Endothelial cell of umbilical vein (primary cell): ENCODE results near the gene ATP8A2. TPM values are rescaled to one million over a fixed set of nuclear protein-coding genes. Genes with fewer than 3 reads are reported as not detected.

Experiments used
- BruUV-seq: library from RNA; stranded (reverse); fragments of 400-500 nt; replicated peaks from 2 replicates; lab custom pipeline; 2021; lab: Mats Ljungman, UMichigan
- CTCF ChIA-PET: fragments of 300-600, 350-600 bp; sonication (Branson Sonifier 250); formaldehyde crosslinking; loops from one replicate; lab custom pipeline; 2021; ENCODE audit warnings: antibody characterized with exemption, inconsistent platforms; lab: Charles Lee
- POLR2A ChIA-PET: fragments of 300-600, 350-600 bp; sonication (Branson Sonifier 250); formaldehyde crosslinking; loops from one replicate; lab custom pipeline; 2021; ENCODE audit warnings: antibody characterized with exemption, inconsistent platforms; lab: Charles Lee
- DNase-seq: peaks from one replicate; pipeline ENCODE4 v3.0.0-alpha.2; 2011; ENCODE audit warnings: low read depth, low spot score
- FAIRE-seq: peaks from 2 replicates; lab custom pipeline; 2011; peaks lifted over from hg19 to GRCh38; lab: Jason Lieb, UNC
- H2AFZ ChIP-seq: 2 replicates; pipeline ENCODE4 v1.6.0; 2012; ENCODE audit warnings: low read depth, low read length, control low read depth, inconsistent platforms
- H3K27ac ChIP-seq: 2 replicates; pipeline ENCODE4 v1.5.1; 2011; ENCODE audit warnings: low read depth, mild to moderate bottlenecking, control low read depth, low read length, moderate library complexity; ENCODE audit not compliant: insufficient read depth
- H3K27me3 ChIP-seq, 2 experiments: 2 replicates each; pipeline versions ENCODE4 v1.6.0 to v1.6.1; 2011; ENCODE audit warnings: low read length in 2 of 2, mixed read lengths in 1 of 2; ENCODE audit not compliant: control insufficient read depth in 2 of 2, insufficient read depth in 2 of 2
- H3K36me3 ChIP-seq, 2 experiments: 2 replicates in 1 of 2; 3 replicates in 1 of 2; pipeline ENCODE4 v1.5.1; 2011; ENCODE audit warnings: low read length in 2 of 2, mild to moderate bottlenecking in 1 of 2, moderate library complexity in 1 of 2; ENCODE audit not compliant: control insufficient read depth in 2 of 2, insufficient read depth in 2 of 2; ENCODE audit errors: extremely low read depth in 1 of 2
- H3K4me1 ChIP-seq: 3 replicates; pipeline ENCODE4 v1.5.1; 2011; ENCODE audit warnings: mild to moderate bottlenecking, low read length; ENCODE audit not compliant: control insufficient read depth, insufficient read depth; ENCODE audit errors: extremely low read depth
- H3K4me2 ChIP-seq: 2 replicates; pipeline ENCODE4 v1.6.1; 2011; ENCODE audit warnings: low read length, control low read depth, mixed read lengths; ENCODE audit not compliant: insufficient read depth
- H3K4me3 ChIP-seq, 3 experiments: fragments of 200-600 bp in 1 of 3; sonication (generic), shearing (Covaris generic) in 1 of 3; replicated peaks in 1 of 3; 2 replicates each; pipeline ENCODE4 v1.5.1; 2011 to 2016; ENCODE audit warnings: control low read depth in 3 of 3, low read length in 3 of 3, mild to moderate bottlenecking in 2 of 3, inconsistent platforms in 1 of 3, low read depth in 1 of 3, moderate library complexity in 1 of 3; ENCODE audit not compliant: insufficient read depth in 1 of 3
- H3K79me2 ChIP-seq: 2 replicates; pipeline ENCODE4 v1.6.0; 2012; ENCODE audit warnings: low read length, inconsistent platforms; ENCODE audit not compliant: control insufficient read depth, insufficient read depth
- H3K9ac ChIP-seq: replicated peaks from 2 replicates; pipeline ENCODE3; 2011; ENCODE audit warnings: low read length, control low read depth; ENCODE audit not compliant: insufficient read depth; ENCODE audit errors: extremely low read depth
- H3K9me1 ChIP-seq: replicated peaks from 3 replicates; pipeline ENCODE4 v1.6.0; 2011; ENCODE audit warnings: mild to moderate bottlenecking, low read length; ENCODE audit not compliant: control insufficient read depth, insufficient read depth; ENCODE audit errors: extremely low read depth
- H3K9me3 ChIP-seq: replicated peaks from 2 replicates; pipeline ENCODE4 v1.5.1; 2012; ENCODE audit warnings: low read length, inconsistent platforms; ENCODE audit not compliant: control insufficient read depth, insufficient read depth
- H4K20me1 ChIP-seq: replicated peaks from 2 replicates; pipeline ENCODE3; 2011; ENCODE audit warnings: mild to moderate bottlenecking, low read length; ENCODE audit not compliant: control insufficient read depth, insufficient read depth; ENCODE audit errors: extremely low read depth
- CTCF ChIP-seq, 2 donors: IDR thresholded peaks; 1 replicate in 1 of 2; 2 replicates in 1 of 2; pipeline ENCODE4 v1.5.1; 2011; ENCODE audit warnings: low read length in 2 of 2, mild to moderate bottlenecking in 2 of 2, moderate library complexity in 2 of 2, control low read depth in 1 of 2, inconsistent platforms in 1 of 2, low read depth in 1 of 2; ENCODE audit not compliant: insufficient read depth in 1 of 2; ENCODE audit errors: extremely low read depth in 1 of 2
- EZH2 ChIP-seq: IDR thresholded peaks from 2 replicates; pipeline ENCODE4 v1.6.1; 2012; ENCODE audit warnings: borderline replicate concordance, low read depth, mild to moderate bottlenecking, moderate library complexity, low read length, inconsistent platforms; ENCODE audit not compliant: severe bottlenecking
- FOS ChIP-seq: IDR thresholded peaks from 2 replicates; pipeline ENCODE4 v1.6.1; 2011; ENCODE audit warnings: mild to moderate bottlenecking, low read length, moderate library complexity, borderline replicate concordance; ENCODE audit not compliant: insufficient read depth
- dilution Hi-C: fragments of 300-500 bp; cut with MboI; formaldehyde crosslinking; loops from one replicate; pipeline ENCODE4 v1.15.0; 2019; ENCODE audit warnings: low sequenced_read_pairs; ENCODE audit not compliant: extremely low pct_ligation_motif_present
- intact Hi-C: fragments of 100-400 bp; cut with micrococcal nuclease; formaldehyde crosslinking; loops from one replicate; pipeline ENCODE4 v1.10.0; 2022
- polyA plus RNA-seq, 4 experiments: library from polyadenylated mRNA; depleted of rRNA in 3 of 4; stranded (reverse) in 3 of 4; unstranded in 1 of 4; fragments of >200 nt; gene quantifications; 2 replicates each; pipeline versions ENCODE4 v1.2.1 to v1.2.3, GENCODE V29; 2011 to 2012; ENCODE audit warnings: missing spikeins in 1 of 4
- total RNA-seq: library from RNA; stranded (reverse); gene quantifications from 2 replicates; pipeline ENCODE4 v1.2.3, GENCODE V29; 2021

Gene ATP8A2
- total and polyA plus RNA-seq, 2 donors (not counting 3 experiments of a cell fraction or from before 2014, with no cell fraction given): 0.11 to 0.49 TPM

DNA sequence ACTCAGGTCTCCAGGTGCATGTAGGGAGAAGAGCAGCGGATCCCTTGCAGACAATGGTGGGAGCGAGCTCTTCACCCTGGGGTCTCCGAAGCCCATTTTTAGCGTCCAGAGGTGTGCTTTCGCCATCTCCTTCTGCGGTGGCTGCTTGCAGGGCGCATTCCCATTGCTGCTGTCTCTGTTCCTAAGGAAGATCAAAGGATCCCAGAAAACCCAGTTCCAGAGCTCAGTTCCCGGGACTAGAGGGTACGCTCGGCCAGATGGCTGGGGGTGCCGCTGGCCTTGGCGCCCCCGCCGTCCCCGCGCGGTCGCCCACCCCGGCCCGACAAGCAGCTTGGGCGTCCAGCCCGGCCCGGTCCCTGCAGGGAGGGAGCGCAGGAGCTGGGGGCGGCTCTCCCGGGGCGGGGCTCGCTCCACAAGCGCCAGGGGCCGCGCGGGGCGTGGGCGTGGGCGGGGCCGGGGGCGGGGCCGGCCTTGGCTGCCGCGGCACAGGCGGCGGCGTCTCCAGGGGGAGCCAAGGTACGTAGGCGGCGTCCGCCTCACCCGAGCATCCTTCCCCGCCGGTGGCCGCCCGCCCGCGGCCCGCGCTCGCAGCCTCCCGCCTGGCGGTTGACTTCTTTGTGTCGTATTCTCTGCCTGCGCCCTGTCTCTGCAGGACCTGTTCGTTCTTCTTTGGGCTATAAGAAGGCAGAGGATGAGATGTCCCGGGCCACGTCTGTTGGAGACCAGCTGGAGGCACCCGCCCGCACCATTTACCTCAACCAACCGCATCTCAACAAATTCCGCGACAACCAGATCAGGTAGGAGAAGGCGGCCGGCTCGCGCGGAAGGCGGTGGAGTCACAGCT lies 96.8 kb downstream of the ATP8A2 start:
- no peaks in the 10 kb centered on the region for H3K4me1 ChIP-seq
- no peak for FAIRE-seq
- no peak overlapping the region for H3K4me2 ChIP-seq
- intact Hi-C loops (no loop called here), dilution Hi-C loops (no loop called here)
- no TSS peak for BruUV-seq
- no peak overlapping the region for H3K9ac ChIP-seq
- no peaks in the 10 kb centered on the region for H3K9me1 ChIP-seq
- H3K27me3 ChIP-seq: peaks cover 8 to 14% of the 10 kb centered on the region in 2 experiments
- H3K79me2 ChIP-seq: no peaks in the 10 kb centered on the region
- H3K9me3 ChIP-seq: no peaks in the 10 kb centered on the region
- no peak overlapping the region for H2AFZ ChIP-seq
- no peaks in the 10 kb centered on the region for H4K20me1 ChIP-seq
- no peak overlapping the region for H3K27ac ChIP-seq
- no peak for DNase-seq
- POLR2A ChIA-PET: no interaction called here
- no peak overlapping the region for H3K4me3 ChIP-seq
- TF ChIP-seq FOS: no peak
- peak; percentile 69 for TF ChIP-seq EZH2
- H3K36me3 ChIP-seq: no peaks in the 10 kb centered on the region
- CTCF ChIA-PET: interaction anchor here (1.0 to 1.4 kb wide), 2 partner anchors 10 to 12 kb away, joined by 3 to 6 read pairs; no protein-coding TSS in a partner anchor

- Histone ChIP-seq H4K20me1 (no peaks in the 10 kb centered on the region), H3K9me3 (no peaks in the 10 kb centered on the region), H3K9me1 (no peaks in the 10 kb centered on the region), H3K9ac (no peak overlapping the region), H3K27ac (no peak overlapping the region), H3K4me3 (no peak overlapping the region), H3K27me3 (peaks cover 8 to 14% of the 10 kb centered on the region in 2 experiments), H3K4me1 (no peaks in the 10 kb centered on the region), H3K79me2 (no peaks in the 10 kb centered on the region), H3K4me2 (no peak overlapping the region), H2AFZ (no peak overlapping the region), H3K36me3 (no peaks in the 10 kb centered on the region)
- dilution Hi-C loops (no loop called here), intact Hi-C loops (no loop called here)
- BruUV-seq: no TSS peak
- CTCF ChIA-PET: no interaction called here
- POLR2A ChIA-PET: no interaction called here
- TF ChIP-seq CTCF (IDR thresholded peaks at IDR 0.05; ENCODE audit: extremely low read depth in 1 of 2, insufficient read depth in 1 of 2, low read depth in 1 of 2, low read length in 2 of 2) (no peak), EZH2 (peak; percentile 40)
- FAIRE-seq (no peak), DNase-seq (no peak)
These were observed 97.4 kb downstream of the ATP8A2 start for GRCh38 chr13:25469169-25469525.
